GM12892 (cell line): Measurements from ENCODE around the gene OAS3. TPM values are rescaled to one million over a fixed set of nuclear protein-coding genes. Genes with fewer than 3 reads are reported as not detected.

Experiments
- DNase-seq: peaks from one replicate; pipeline ENCODE4 v3.0.0; 2011; ENCODE audit not compliant: insufficient read length
- FAIRE-seq: peaks from 2 replicates; lab custom pipeline; 2011; peaks lifted over from hg19 to GRCh38; lab: Jason Lieb, UNC
- POLR2A ChIP-seq: IDR thresholded peaks from 2 replicates; pipeline ENCODE4 v1.6.1; 2011; ENCODE audit warnings: low read depth, low read length, control low read depth
- POLR2AphosphoS5 ChIP-seq: IDR thresholded peaks from 2 replicates; pipeline ENCODE4 v1.6.1; 2011; ENCODE audit warnings: low read depth, low read length, control low read depth
- TAF1 ChIP-seq: IDR thresholded peaks from 2 replicates; pipeline ENCODE4 v1.6.1; 2011; ENCODE audit warnings: low read depth, mild to moderate bottlenecking, control low read depth, low read length, borderline replicate concordance
- polyA plus RNA-seq: library from polyadenylated mRNA; unstranded; fragments of >200 nt; gene quantifications from one replicate; pipeline ENCODE4 v1.2.1, GENCODE V29; 2012; ENCODE audit warnings: missing spikeins, inconsistent platforms; ENCODE audit not compliant: missing spikeins

The OAS3 gene
- 45.9 TPM for polyA plus RNA-seq

- FAIRE-seq (peak; percentile 92), DNase-seq (peak; percentile 48)
- TF ChIP-seq POLR2AphosphoS5 (no peak), TAF1 (no peak), POLR2A (peak; percentile 58)
Observed at GRCh38 chr12:112937741-112938719, at the start of gene OAS3. Gene OAS3 (plus strand): TSS chr12:112938474. CDS start chr12:112938531, 57 bp downstream.

GRCh38 chr12:112891093-112892024, 46.9 kb upstream of the OAS3 start:
- DNase-seq, result no peak
- TF ChIP-seq POLR2AphosphoS5, result no peak
- TF ChIP-seq TAF1, result no peak
- TF ChIP-seq POLR2A, result no peak
- FAIRE-seq, result no peak

- DNase-seq, result no peak
- TF ChIP-seq POLR2A (no peak), POLR2AphosphoS5 (no peak), TAF1 (no peak)
- no peak for FAIRE-seq
Observed at GRCh38 chr12:112892856-112893255, 45.4 kb upstream of the OAS3 start.

- TF ChIP-seq POLR2AphosphoS5, result no peak
- no peak for TF ChIP-seq POLR2A
- TF ChIP-seq TAF1, result no peak
- peak; percentile 24 for FAIRE-seq
- no peak for DNase-seq
Observed at GRCh38 chr12:112894128-112894527, 44.1 kb upstream of the OAS3 start.

- DNase-seq (no peak), FAIRE-seq (no peak)
- TF ChIP-seq POLR2A, result no peak
- TF ChIP-seq POLR2AphosphoS5, result no peak
- no peak for TF ChIP-seq TAF1
Observed at GRCh38 chr12:112898380-112898779, 39.9 kb upstream of the OAS3 start.

- no peak for TF ChIP-seq POLR2AphosphoS5
- no peak for TF ChIP-seq POLR2A
- TF ChIP-seq TAF1, result no peak
- no peak for DNase-seq
- FAIRE-seq, result peak; percentile 62
Observed at GRCh38 chr12:112900298-112901145, 37.8 kb upstream of the OAS3 start.

GRCh38 chr12:112901271-112901670, 37.0 kb upstream of the OAS3 start:
- no peak for DNase-seq
- TF ChIP-seq TAF1 (no peak), POLR2A (no peak), POLR2AphosphoS5 (no peak)
- no peak for FAIRE-seq

- TF ChIP-seq TAF1, result no peak
- TF ChIP-seq POLR2AphosphoS5, result no peak
- TF ChIP-seq POLR2A, result no peak
- DNase-seq, result no peak
- FAIRE-seq, result no peak
Observed at GRCh38 chr12:112904571-112904970, 33.7 kb upstream of the OAS3 start.

GRCh38 chr12:112905451-112906089, 32.7 kb upstream of the OAS3 start:
- TF ChIP-seq TAF1 (no peak), POLR2AphosphoS5 (no peak), POLR2A (no peak)
- FAIRE-seq (no peak), DNase-seq (no peak)

GRCh38 chr12:112906712-112907414, 31.4 kb upstream of the OAS3 start, which contains the start of gene OAS1:
Gene OAS1 (plus strand): TSS chr12:112906962. CDS start chr12:112907040, 78 bp downstream.
- peak; percentile 43 for DNase-seq
- TF ChIP-seq POLR2AphosphoS5, result peak; percentile 89
- peak; percentile 69; the same call in 1 of the 2 replicates for TF ChIP-seq TAF1
- TF ChIP-seq POLR2A, result peak; percentile 87
- peak; percentile 99 for FAIRE-seq
